Uterus (tissue), 4 donors: ENCODE measurements around the gene ZNF829. TPM values are rescaled to one million over a fixed set of nuclear protein-coding genes. Genes with fewer than 3 reads are reported as not detected.

Experiments
- DNase-seq, 2 donors: peaks; one replicate each; pipeline ENCODE4 v3.0.0-alpha.2; 2019 to 2020
- H3K27ac ChIP-seq, 2 donors: fragments of 200-600 bp; sonication (generic); 1 replicate in 1 of 2; 2 replicates in 1 of 2; pipeline ENCODE4 v1.5.1; 2016 to 2018
- H3K27me3 ChIP-seq, 2 donors: fragments of 200-600 bp; sonication (generic); one replicate each; pipeline ENCODE4 v1.5.1; 2018 to 2019; ENCODE audit warnings: control low read depth in 1 of 2
- H3K36me3 ChIP-seq, 2 donors: fragments of 200-600 bp; sonication (generic); one replicate each; pipeline ENCODE4 v1.5.1; 2019; ENCODE audit warnings: control low read depth in 1 of 2
- H3K4me1 ChIP-seq, 2 donors: fragments of 200-600 bp; sonication (generic); one replicate each; pipeline ENCODE4 v1.5.1; 2018 to 2019; ENCODE audit warnings: control low read depth in 1 of 2
- H3K4me3 ChIP-seq, 2 donors: fragments of 200-600 bp; sonication (generic); 1 replicate in 1 of 2; 2 replicates in 1 of 2; pipeline ENCODE4 v1.5.1; 2018 to 2019; ENCODE audit warnings: mild to moderate bottlenecking in 1 of 2
- H3K9me3 ChIP-seq, 2 donors: fragments of 200-600 bp; sonication (generic); one replicate each; pipeline ENCODE4 v1.5.1; 2019; ENCODE audit warnings: control low read depth in 1 of 2
- POLR2A ChIP-seq, 2 donors: fragments of 450-650 bp; IDR thresholded peaks; one replicate each; pipeline ENCODE4 v1.6.1; 2016; ENCODE audit warnings: antibody characterized with exemption in 2 of 2, mild to moderate bottlenecking in 1 of 2, moderate library complexity in 1 of 2
- intact Hi-C: fragments of 100-400 bp; cut with DNase I; formaldehyde crosslinking; loops from one replicate; pipeline ENCODE4 v1.15.1; 2023; ENCODE audit warnings: low total_unique reads
- total RNA-seq, 4 donors: library from RNA; depleted of rRNA in 3 of 4; stranded (reverse); fragments of >200 nt in 3 of 4; gene quantifications; one replicate each; pipeline versions ENCODE4 v1.1.0 to v1.2.4, GENCODE V29; 2014 to 2023
- TF ChIP-seq, protein P1 (sequence below), 4 experiments: fragments of 200-600 bp in 2 of 4; fragments of 450-650 bp in 2 of 4; sonication (generic) in 2 of 4; IDR thresholded peaks; one replicate each; pipeline ENCODE4 v1.5.1; 2016 to 2019; ENCODE audit warnings: antibody characterized with exemption in 4 of 4, mild to moderate bottlenecking in 2 of 4, moderate library complexity in 1 of 4
- donor health status: DM: yes; HTN: yes; CAD: no.

Gene ZNF829
- 10 to 100 TPM in 1 of 4 donors, 1 to 10 TPM in 3; 2.1 to 11.5 (median 5.1) TPM for total RNA-seq

DNA sequence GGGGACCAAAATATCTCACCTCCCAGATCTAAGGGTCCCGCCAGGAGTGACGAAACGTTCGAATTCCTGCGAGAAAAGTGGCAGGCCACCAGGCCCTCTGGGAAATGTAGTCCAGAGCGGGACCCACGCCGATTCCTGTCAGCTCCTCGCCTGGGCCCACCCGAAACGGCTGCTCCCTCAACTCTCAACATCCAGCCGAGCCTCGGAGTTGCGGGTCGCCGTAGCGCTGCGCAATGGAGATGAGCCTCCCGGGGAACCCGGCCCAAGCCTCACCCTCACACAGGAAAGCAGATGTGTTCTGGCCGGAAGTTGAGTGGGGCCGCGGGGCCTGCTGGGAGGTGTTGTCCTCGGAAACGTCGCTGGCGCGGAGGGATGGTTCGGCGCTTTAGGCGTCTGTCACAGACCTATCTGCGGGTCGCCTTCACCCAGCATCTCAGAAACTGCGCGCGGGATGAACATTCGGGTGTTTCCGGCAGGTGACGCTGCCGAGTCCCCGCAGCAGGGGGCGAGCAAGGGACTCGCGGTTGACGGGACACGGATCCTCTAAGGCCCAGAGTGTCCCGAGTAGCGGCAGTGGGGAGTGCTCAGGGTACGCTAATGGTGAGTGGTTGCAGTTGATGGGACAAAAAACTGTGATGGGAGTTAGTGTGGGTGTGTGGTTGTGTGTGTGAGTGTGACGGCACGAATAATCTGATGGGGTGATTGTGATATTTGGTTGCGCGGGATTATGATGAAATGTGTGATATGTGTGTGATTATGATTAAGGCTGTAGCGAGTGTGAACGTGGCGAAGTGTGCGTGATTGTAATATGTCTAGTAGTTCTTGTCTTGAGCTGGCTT lies at the start of gene ZNF829, which contains the start of gene ZNF568:
TSS of gene ZNF829 (minus strand) at position 300 of the 839 bp plus-strand sequence. CDS start 1,124 bp downstream, outside the sequence.
TSS of gene ZNF568 (plus strand) at position 341 of the 839 bp plus-strand sequence. CDS start 6,439 bp downstream, outside the sequence.
- H3K27me3 ChIP-seq, result no peaks in the 10 kb centered on the region
- no peaks in the 10 kb centered on the region for H3K4me1 ChIP-seq
- no peaks in the 10 kb centered on the region for H3K9me3 ChIP-seq
- peak; percentile 80 to 83 for DNase-seq
- peak within 1 kb of the TSS; percentile 90 to 91 for H3K27ac ChIP-seq
- H3K4me3 ChIP-seq, result peak within 1 kb of the TSS; percentile 68 to 69
- intact Hi-C loops, result no loop called here
- no peaks in the 10 kb centered on the region for H3K36me3 ChIP-seq
- TF ChIP-seq, protein P1, sequence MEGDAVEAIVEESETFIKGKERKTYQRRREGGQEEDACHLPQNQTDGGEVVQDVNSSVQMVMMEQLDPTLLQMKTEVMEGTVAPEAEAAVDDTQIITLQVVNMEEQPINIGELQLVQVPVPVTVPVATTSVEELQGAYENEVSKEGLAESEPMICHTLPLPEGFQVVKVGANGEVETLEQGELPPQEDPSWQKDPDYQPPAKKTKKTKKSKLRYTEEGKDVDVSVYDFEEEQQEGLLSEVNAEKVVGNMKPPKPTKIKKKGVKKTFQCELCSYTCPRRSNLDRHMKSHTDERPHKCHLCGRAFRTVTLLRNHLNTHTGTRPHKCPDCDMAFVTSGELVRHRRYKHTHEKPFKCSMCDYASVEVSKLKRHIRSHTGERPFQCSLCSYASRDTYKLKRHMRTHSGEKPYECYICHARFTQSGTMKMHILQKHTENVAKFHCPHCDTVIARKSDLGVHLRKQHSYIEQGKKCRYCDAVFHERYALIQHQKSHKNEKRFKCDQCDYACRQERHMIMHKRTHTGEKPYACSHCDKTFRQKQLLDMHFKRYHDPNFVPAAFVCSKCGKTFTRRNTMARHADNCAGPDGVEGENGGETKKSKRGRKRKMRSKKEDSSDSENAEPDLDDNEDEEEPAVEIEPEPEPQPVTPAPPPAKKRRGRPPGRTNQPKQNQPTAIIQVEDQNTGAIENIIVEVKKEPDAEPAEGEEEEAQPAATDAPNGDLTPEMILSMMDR (IDR thresholded peaks at IDR 0.05), result peak; percentile 27 to 55 (median 47)
- TF ChIP-seq POLR2A (IDR thresholded peaks at IDR 0.05), result peak; percentile 9 to 11

DNA sequence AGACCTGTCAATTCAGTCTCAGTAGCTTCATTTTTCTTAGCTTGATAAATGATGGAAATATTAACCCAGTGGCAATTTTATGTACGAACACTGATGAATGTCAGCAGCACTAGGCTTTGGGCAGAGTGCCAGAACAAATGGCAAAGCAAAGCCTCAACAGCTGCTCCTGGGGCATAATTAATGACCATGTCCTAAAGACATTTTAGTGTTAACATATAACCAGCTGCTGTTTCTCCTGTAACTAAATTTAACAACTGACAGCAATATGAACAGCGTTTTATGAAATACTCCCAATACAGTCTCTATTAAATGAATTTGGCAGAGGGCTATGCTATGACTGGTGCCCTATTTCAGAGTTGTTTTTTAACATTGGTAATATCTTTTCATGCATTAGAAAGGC lies 47.2 kb upstream of the ZNF829 start:
- intact Hi-C loops, result no loop called here
- H3K4me1 ChIP-seq, result no peaks in the 10 kb centered on the region
- TF ChIP-seq, protein P1 (IDR thresholded peaks at IDR 0.05), result no peak
- TF ChIP-seq POLR2A (IDR thresholded peaks at IDR 0.05), result no peak
- no peaks in the 10 kb centered on the region for H3K27me3 ChIP-seq
- H3K4me3 ChIP-seq, result no peak overlapping the region
- peaks cover 0 to 21% of the 10 kb centered on the region in 2 donors for H3K9me3 ChIP-seq
- H3K27ac ChIP-seq, result no peak overlapping the region
- no peak for DNase-seq
- no peaks in the 10 kb centered on the region for H3K36me3 ChIP-seq

DNA sequence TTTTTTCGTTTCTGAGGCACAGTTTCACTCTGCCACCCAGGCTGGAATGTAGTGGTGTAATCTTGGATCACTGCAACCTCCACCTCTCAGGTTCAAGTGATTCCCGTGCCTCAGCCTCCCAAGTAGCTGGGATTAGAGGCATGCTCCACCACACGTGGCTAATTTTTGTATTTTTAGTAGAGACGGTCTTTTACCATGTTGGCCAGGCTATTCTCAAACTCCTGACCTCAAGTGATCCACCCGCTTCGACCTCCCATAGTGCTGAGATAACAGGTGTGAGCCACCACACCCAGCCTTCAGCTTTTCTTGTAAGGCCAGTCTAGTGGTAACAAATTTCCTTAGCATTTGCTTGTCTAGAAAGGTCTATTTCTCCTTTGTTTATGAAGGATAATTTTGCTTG lies 46.3 kb upstream of the ZNF829 start:
- no peak overlapping the region for H3K27ac ChIP-seq
- no peak for DNase-seq
- no peaks in the 10 kb centered on the region for H3K36me3 ChIP-seq
- peaks cover 0 to 21% of the 10 kb centered on the region in 2 donors for H3K9me3 ChIP-seq
- H3K4me1 ChIP-seq, result no peaks in the 10 kb centered on the region
- H3K27me3 ChIP-seq, result no peaks in the 10 kb centered on the region
- no peak overlapping the region for H3K4me3 ChIP-seq
- TF ChIP-seq, protein P1 (IDR thresholded peaks at IDR 0.05), result no peak
- no peak for TF ChIP-seq POLR2A (IDR thresholded peaks at IDR 0.05)
- intact Hi-C loops, result no loop called here

DNA sequence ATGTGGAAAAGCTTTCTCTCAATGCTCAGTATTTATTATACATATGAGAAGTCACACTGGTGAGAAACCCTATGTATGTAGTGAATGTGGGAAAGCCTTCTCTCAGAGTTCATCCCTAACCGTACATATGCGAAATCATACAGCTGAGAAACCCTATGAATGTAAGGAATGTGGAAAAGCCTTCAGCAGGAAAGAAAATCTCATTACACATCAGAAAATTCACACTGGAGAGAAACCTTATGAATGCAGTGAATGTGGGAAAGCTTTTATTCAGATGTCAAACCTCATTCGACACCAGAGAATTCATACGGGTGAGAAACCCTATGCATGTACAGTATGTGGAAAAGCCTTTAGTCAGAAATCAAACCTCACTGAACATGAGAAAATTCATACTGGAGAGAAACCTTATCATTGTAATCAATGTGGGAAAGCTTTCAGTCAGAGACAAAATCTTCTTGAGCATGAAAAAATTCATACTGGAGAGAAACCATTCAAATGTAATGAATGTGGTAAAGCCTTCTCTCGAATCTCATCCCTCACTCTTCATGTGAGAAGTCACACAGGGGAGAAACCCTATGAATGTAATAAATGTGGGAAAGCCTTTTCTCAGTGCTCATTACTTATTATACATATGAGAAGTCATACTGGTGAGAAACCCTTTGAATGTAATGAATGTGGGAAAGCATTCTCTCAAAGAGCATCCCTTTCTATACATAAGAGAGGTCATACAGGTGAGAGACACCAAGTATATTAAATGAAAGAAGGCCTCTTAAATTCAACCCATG lies 34.4 kb upstream of the ZNF829 start:
- intact Hi-C loops, result no loop called here
- Histone ChIP-seq H3K4me1 (no peaks in the 10 kb centered on the region), H3K27me3 (no peaks in the 10 kb centered on the region), H3K27ac (no peak overlapping the region), H3K36me3 (no peaks in the 10 kb centered on the region), H3K4me3 (no peak overlapping the region), H3K9me3 (peaks cover 0 to 70% of the 10 kb centered on the region in 2 donors)
- no peak for DNase-seq
- TF ChIP-seq, protein P1 (IDR thresholded peaks at IDR 0.05), result no peak
- no peak for TF ChIP-seq POLR2A (IDR thresholded peaks at IDR 0.05)
